Upper lobe of right lung (tissue), 1 donor: ENCODE measurements around the gene CHD5. TPM values are rescaled to one million over a fixed set of nuclear protein-coding genes. Genes with fewer than 3 reads are reported as not detected.

ENCODE experiments used
- ATAC-seq: fragments of 200-7000 bp; cut with Tn5 transposase; one replicate; pipeline ENCODE4 v1.9.1; 2020; ENCODE audit warnings: mild to moderate bottlenecking, moderate library complexity
- DNase-seq: peaks from one replicate; pipeline ENCODE4 v3.0.0-alpha.2; 2020
- H3K27ac ChIP-seq: fragments of 200-600 bp; one replicate; pipeline ENCODE4 v1.8.0; 2022
- H3K27me3 ChIP-seq: fragments of 200-600 bp; one replicate; pipeline ENCODE4 v1.8.0; 2022; ENCODE audit warnings: mild to moderate bottlenecking
- H3K36me3 ChIP-seq: fragments of 200-600 bp; one replicate; pipeline ENCODE4 v1.8.0; 2022
- H3K4me1 ChIP-seq: fragments of 200-600 bp; one replicate; pipeline ENCODE4 v1.8.0; 2022
- H3K4me3 ChIP-seq: fragments of 200-600 bp; one replicate; pipeline ENCODE4 v1.8.0; 2022; ENCODE audit warnings: mild to moderate bottlenecking
- H3K9me3 ChIP-seq: fragments of 200-600 bp; one replicate; pipeline ENCODE4 v1.8.0; 2022
- CTCF ChIP-seq: fragments of 200-600 bp; IDR thresholded peaks from one replicate; pipeline ENCODE4 v1.8.0; 2022; ENCODE audit warnings: antibody characterized with exemption
- intact Hi-C: fragments of 100-400 bp; cut with DNase I; formaldehyde crosslinking; loops from one replicate; pipeline ENCODE4 v1.11.0; 2022
- total RNA-seq: library from RNA; stranded (reverse); fragmentation: NEBNext Ultra II Directional; extraction: Animal tissue kit (Norgen Biotek cat#: 25700); gene quantifications from one replicate; pipeline ENCODE4 v1.2.1, GENCODE V29; 2021
- donor health status: DM: no; HTN: yes; CAD: no; lungs with severe emphysema.

CHD5 gene
- total RNA-seq, 1 donor from 2014 or later = 0.23 TPM

- no peak for TF ChIP-seq CTCF
- intact Hi-C loops = no loop called here
- no peaks in the 10 kb centered on the region for H3K9me3 ChIP-seq
- H3K4me1 ChIP-seq = no peaks in the 10 kb centered on the region
- no peak overlapping the region for H3K27ac ChIP-seq
- DNase-seq (no peak), ATAC-seq (no peak)
- no peak overlapping the region for H3K4me3 ChIP-seq
- no peaks in the 10 kb centered on the region for H3K36me3 ChIP-seq
- no peaks in the 10 kb centered on the region for H3K27me3 ChIP-seq
These were observed 39.7 kb downstream of the CHD5 start for GRCh38 chr1:6140413-6140812.

GRCh38 chr1:6137758-6138157, 42.4 kb downstream of the CHD5 start:
- intact Hi-C loops = no loop called here
- Histone ChIP-seq H3K27me3 (no peaks in the 10 kb centered on the region), H3K4me3 (no peak overlapping the region), H3K4me1 (no peaks in the 10 kb centered on the region), H3K27ac (no peak overlapping the region), H3K36me3 (no peaks in the 10 kb centered on the region), H3K9me3 (no peaks in the 10 kb centered on the region)
- no peak for ATAC-seq
- no peak for TF ChIP-seq CTCF
- peak; percentile 19 for DNase-seq

- Histone ChIP-seq H3K36me3 (no peaks in the 10 kb centered on the region), H3K27ac (no peak overlapping the region), H3K9me3 (no peaks in the 10 kb centered on the region), H3K4me1 (no peaks in the 10 kb centered on the region), H3K4me3 (no peak overlapping the region), H3K27me3 (no peaks in the 10 kb centered on the region)
- intact Hi-C loops = no loop called here
- ATAC-seq = no peak
- no peak for TF ChIP-seq CTCF
- peak; percentile 44 for DNase-seq
These were observed 43.5 kb downstream of the CHD5 start for GRCh38 chr1:6136516-6137220.

- Histone ChIP-seq H3K36me3 (no peaks in the 10 kb centered on the region), H3K4me3 (no peak overlapping the region), H3K27me3 (no peaks in the 10 kb centered on the region), H3K9me3 (no peaks in the 10 kb centered on the region), H3K27ac (no peak overlapping the region), H3K4me1 (no peaks in the 10 kb centered on the region)
- intact Hi-C loops = no loop called here
- no peak for TF ChIP-seq CTCF
- DNase-seq = peak; percentile 53
- no peak for ATAC-seq
These were observed 45.2 kb downstream of the CHD5 start for GRCh38 chr1:6134741-6135510.

GRCh38 chr1:6134206-6134605, 45.9 kb downstream of the CHD5 start:
- no peak for TF ChIP-seq CTCF
- Histone ChIP-seq H3K27me3 (no peaks in the 10 kb centered on the region), H3K9me3 (no peaks in the 10 kb centered on the region), H3K27ac (no peak overlapping the region), H3K36me3 (no peaks in the 10 kb centered on the region), H3K4me1 (no peaks in the 10 kb centered on the region), H3K4me3 (no peak overlapping the region)
- ATAC-seq = no peak
- intact Hi-C loops = no loop called here
- peak; percentile 40 for DNase-seq
